Right atrium auricular region (tissue), 2 donors: ENCODE measurements around the gene COPG2. TPM values are rescaled to one million over a fixed set of nuclear protein-coding genes. Genes with fewer than 3 reads are reported as not detected.

ENCODE experiments used
- DNase-seq: peaks from one replicate; pipeline ENCODE4 v3.0.0-alpha.2; 2019; ENCODE audit warnings: low spot score
- H3K27ac ChIP-seq, 2 donors: fragments of 200-600 bp; sonication (generic); 1 replicate in 1 of 2; 2 replicates in 1 of 2; pipeline ENCODE4 v1.5.1; 2016 to 2019
- H3K27me3 ChIP-seq, 2 donors: fragments of 200-600 bp; sonication (generic); one replicate each; pipeline versions ENCODE4 v1.5.1 to v1.6.0; 2017 to 2019
- H3K36me3 ChIP-seq: fragments of 200-600 bp; sonication (generic); one replicate; pipeline ENCODE4 v1.5.1; 2016
- H3K4me1 ChIP-seq, 2 donors: fragments of 200-600 bp; sonication (generic); one replicate each; pipeline versions ENCODE4 v1.5.1 to v1.6.0; 2017 to 2019
- H3K4me3 ChIP-seq, 2 donors: fragments of 200-600 bp; sonication (generic); 1 replicate in 1 of 2; 2 replicates in 1 of 2; pipeline ENCODE4 v1.5.1; 2017 to 2019; ENCODE audit warnings: mild to moderate bottlenecking in 1 of 2, moderate library complexity in 1 of 2
- H3K9me3 ChIP-seq, 2 donors: fragments of 200-600 bp; sonication (generic); one replicate each; pipeline ENCODE4 v1.5.1; 2019
- CTCF ChIP-seq, 2 donors: fragments of 200-600 bp; sonication (generic); IDR thresholded peaks; one replicate each; pipeline ENCODE4 v1.5.1; 2019; ENCODE audit warnings: antibody characterized with exemption in 2 of 2
- total RNA-seq, 2 donors: library from RNA; depleted of rRNA; stranded (reverse); fragments of >200 nt; gene quantifications; one replicate each; pipeline ENCODE4 v1.1.0, GENCODE V29; 2016

The COPG2 gene
- total RNA-seq, 2 donors from 2014 or later = 13.1 to 19.3 TPM

GRCh38 chr7:130489140-130489983, 179.2 kb downstream of the COPG2 start:
- H3K4me3 ChIP-seq = no peak overlapping the region
- no peaks in the 10 kb centered on the region for H3K9me3 ChIP-seq
- H3K27me3 ChIP-seq = peaks cover 0 to 4% of the 10 kb centered on the region in 2 donors
- H3K36me3 ChIP-seq = no peaks in the 10 kb centered on the region
- peaks cover 0 to 15% of the 10 kb centered on the region in 2 donors for H3K4me1 ChIP-seq
- no peak for DNase-seq
- H3K27ac ChIP-seq = no peak overlapping the region
- no peak for TF ChIP-seq CTCF (IDR thresholded peaks at IDR 0.05)

- DNase-seq = no peak
- Histone ChIP-seq H3K36me3 (no peaks in the 10 kb centered on the region), H3K27ac (no peak overlapping the region), H3K4me3 (no peak overlapping the region), H3K4me1 (peaks cover 0 to 15% of the 10 kb centered on the region in 2 donors), H3K9me3 (no peaks in the 10 kb centered on the region), H3K27me3 (peaks cover 0 to 4% of the 10 kb centered on the region in 2 donors)
- TF ChIP-seq CTCF (IDR thresholded peaks at IDR 0.05) = no peak
Measured at GRCh38 chr7:130488392-130489139, 180.0 kb downstream of the COPG2 start.

DNA sequence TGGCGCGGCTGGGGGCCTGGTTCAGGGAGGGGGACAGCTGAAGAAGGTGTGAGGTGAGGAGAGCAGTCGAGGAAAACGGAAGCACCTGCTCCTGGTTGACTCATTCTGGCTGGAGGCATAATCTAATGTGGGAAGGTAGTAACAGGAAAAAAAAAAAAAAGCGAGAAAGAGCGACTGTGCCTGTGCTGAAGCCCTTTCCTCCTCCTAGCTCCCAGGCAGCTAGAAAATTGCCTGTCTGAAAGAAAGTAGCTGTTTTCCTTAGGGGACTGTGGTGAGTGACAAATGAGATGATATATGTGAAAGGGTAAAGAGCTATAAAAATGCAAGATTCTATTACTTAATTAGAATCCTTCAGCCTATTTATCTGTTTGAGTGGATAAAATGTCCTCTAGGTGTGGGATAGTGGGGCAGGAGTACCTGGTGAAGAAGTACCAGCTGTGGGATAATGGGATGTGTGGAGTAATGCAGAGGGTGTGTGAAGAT, 181.6 kb downstream of the COPG2 start:
- no peak for DNase-seq
- peak overlapping the region in 1 of 2 donors; percentile 55 for H3K4me3 ChIP-seq

DNA sequence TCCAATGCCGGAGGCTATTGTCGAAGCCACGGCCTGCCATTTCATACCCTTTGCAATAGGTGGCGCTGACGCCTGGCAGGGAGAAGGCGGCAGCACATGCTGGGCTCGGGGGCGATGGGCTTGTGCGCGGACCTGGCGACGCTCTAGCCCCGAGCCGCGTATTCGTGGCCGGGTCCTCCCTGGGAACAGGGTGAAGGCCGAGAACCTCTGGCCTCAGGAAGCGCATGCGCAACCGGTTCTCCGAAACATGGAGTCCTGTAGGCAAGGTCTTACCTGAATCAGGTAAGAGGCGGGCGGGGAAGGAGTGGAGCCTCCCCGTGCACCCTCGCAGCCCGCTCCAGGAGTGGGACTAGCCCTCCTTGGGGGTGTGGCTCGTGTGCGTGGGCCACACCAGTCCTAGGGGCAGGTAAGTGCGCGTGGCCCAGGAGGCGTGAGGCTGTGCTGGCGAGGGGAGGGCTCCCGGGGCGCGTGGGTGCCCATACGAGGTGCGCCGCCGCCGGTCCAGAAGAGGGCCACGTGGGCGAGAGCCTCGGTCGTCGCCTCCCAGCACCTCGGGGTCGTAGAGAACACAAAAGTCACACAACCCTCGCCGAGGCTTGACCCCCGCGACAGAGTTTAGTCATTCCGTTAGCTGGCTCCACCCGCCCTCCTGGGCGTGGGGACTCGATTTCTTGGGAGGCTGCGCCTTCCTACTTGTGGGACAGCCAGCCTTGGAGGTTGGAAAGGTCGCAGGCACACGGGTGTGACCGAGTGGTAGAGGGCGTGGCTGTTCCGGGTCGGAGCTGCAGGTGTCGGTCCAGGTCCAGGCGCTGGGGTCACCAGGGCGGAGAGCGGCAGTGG, 182.2 kb downstream of the COPG2 start:
- TF ChIP-seq CTCF (IDR thresholded peaks at IDR 0.05) = peak; percentile 58 to 84
- peaks cover 0 to 9% of the 10 kb centered on the region in 2 donors for H3K4me1 ChIP-seq
- no peak overlapping the region for H3K27ac ChIP-seq
- peak overlapping the region; percentile 37 to 55 for H3K4me3 ChIP-seq
- DNase-seq = no peak
- H3K9me3 ChIP-seq = no peaks in the 10 kb centered on the region
- H3K36me3 ChIP-seq = no peaks in the 10 kb centered on the region
- peaks cover 0 to 4% of the 10 kb centered on the region in 2 donors for H3K27me3 ChIP-seq

More for the DNA sequence above, 181.6 kb downstream of the COPG2 start:
- H3K9me3 ChIP-seq = no peaks in the 10 kb centered on the region
- H3K36me3 ChIP-seq = no peaks in the 10 kb centered on the region
- peaks cover 0 to 4% of the 10 kb centered on the region in 2 donors for H3K27me3 ChIP-seq
- TF ChIP-seq CTCF (IDR thresholded peaks at IDR 0.05) = no peak
- H3K4me1 ChIP-seq = peaks cover 0 to 15% of the 10 kb centered on the region in 2 donors
- H3K27ac ChIP-seq = no peak overlapping the region

GRCh38 chr7:130485734-130486113, 182.8 kb downstream of the COPG2 start:
- Histone ChIP-seq H3K27me3 (peaks cover 0 to 4% of the 10 kb centered on the region in 2 donors), H3K4me3 (peak overlapping the region; percentile 37 to 55), H3K27ac (no peak overlapping the region), H3K9me3 (no peaks in the 10 kb centered on the region), H3K4me1 (peaks cover 0 to 9% of the 10 kb centered on the region in 2 donors), H3K36me3 (no peaks in the 10 kb centered on the region)
- DNase-seq = no peak
- TF ChIP-seq CTCF (IDR thresholded peaks at IDR 0.05) = no peak
